CD4-positive, CD25-positive, alpha-beta regulatory T cell (primary cell): ENCODE data around the gene OR6N2. TPM values are rescaled to one million over a fixed set of nuclear protein-coding genes. Genes with fewer than 3 reads are reported as not detected.
A peak's percentile ranks its signal among the peaks of the same experiment; 100 is the strongest.

Experiments used
- ATAC-seq, 2 donors: fragments of 150-1000 bp; cut with Tn5 transposase; one replicate each; pipeline ENCODE4 v1.10.0; 2021; ENCODE audit warnings: low read depth in 2 of 2, moderate number of reproducible peaks in 2 of 2, moderate library complexity in 1 of 2
- DNase-seq, 3 donors: peaks; one replicate each; pipeline versions ENCODE4 v3.0.0 to v3.0.0-alpha.2; 2012 to 2022; ENCODE audit warnings: mixed read lengths in 1 of 3
- H3K27ac ChIP-seq: one replicate; pipeline ENCODE4 v1.7.0; 2013; ENCODE audit warnings: mild to moderate bottlenecking, low read length; ENCODE audit not compliant: insufficient read depth, poor library complexity, severe bottlenecking
- H3K27me3 ChIP-seq: one replicate; pipeline ENCODE4 v1.7.0; 2013; ENCODE audit warnings: low read length; ENCODE audit not compliant: control insufficient read depth, insufficient read depth
- H3K36me3 ChIP-seq: one replicate; pipeline ENCODE4 v1.7.0; 2013; ENCODE audit warnings: mild to moderate bottlenecking, low read length, moderate library complexity; ENCODE audit not compliant: control insufficient read depth, insufficient read depth
- H3K4me1 ChIP-seq: 2 replicates; pipeline ENCODE4 v1.7.0; 2013; ENCODE audit warnings: mild to moderate bottlenecking, low read length; ENCODE audit not compliant: insufficient read depth, control insufficient read depth, poor library complexity, severe bottlenecking
- H3K4me3 ChIP-seq: one replicate; pipeline ENCODE4 v1.7.0; 2013; ENCODE audit warnings: low read depth, mild to moderate bottlenecking, low read length, moderate library complexity
- H3K9me3 ChIP-seq, 2 experiments: 1 replicate in 1 of 2; 2 replicates in 1 of 2; pipeline ENCODE4 v1.7.0; 2013; ENCODE audit warnings: low read length in 2 of 2, mild to moderate bottlenecking in 1 of 2, moderate library complexity in 1 of 2; ENCODE audit not compliant: control insufficient read depth in 2 of 2
- H3K27ac Mint-ChIP-seq, 3 donors: one replicate each; pipeline ENCODE4 v1.8.0; 2020 to 2022; ENCODE audit warnings: mild to moderate bottlenecking in 3 of 3, mixed read lengths in 3 of 3, moderate library complexity in 2 of 3
- H3K27me3 Mint-ChIP-seq: one replicate; pipeline ENCODE4 v1.8.0; 2022; ENCODE audit warnings: mild to moderate bottlenecking, mixed read lengths
- H3K36me3 Mint-ChIP-seq: one replicate; pipeline ENCODE4 v1.8.0; 2020; ENCODE audit warnings: mixed read lengths
- H3K4me1 Mint-ChIP-seq, 4 donors: one replicate each; pipeline ENCODE4 v1.8.0; 2020 to 2022; ENCODE audit warnings: mixed read lengths in 4 of 4, mild to moderate bottlenecking in 1 of 4
- H3K4me3 Mint-ChIP-seq, 4 donors: one replicate each; pipeline ENCODE4 v1.8.0; 2020 to 2022; ENCODE audit warnings: mild to moderate bottlenecking in 4 of 4, mixed read lengths in 4 of 4, moderate library complexity in 3 of 4
- H3K9me3 Mint-ChIP-seq, 7 donors: one replicate each; pipeline ENCODE4 v1.8.0; 2020 to 2022; ENCODE audit warnings: mixed read lengths in 7 of 7, mild to moderate bottlenecking in 3 of 7, moderate library complexity in 2 of 7
- polyA plus RNA-seq, 4 donors: library from polyadenylated mRNA; unstranded; fragments of 300-500 nt; fragmentation: Illumina TruSeq; gene quantifications; one replicate each; pipeline ENCODE4 v1.2.3, GENCODE V29; 2021
- total RNA-seq: library from RNA; stranded (reverse); gene quantifications from one replicate; pipeline ENCODE4 v1.2.3, GENCODE V29; 2022

The OR6N2 gene, protein sequence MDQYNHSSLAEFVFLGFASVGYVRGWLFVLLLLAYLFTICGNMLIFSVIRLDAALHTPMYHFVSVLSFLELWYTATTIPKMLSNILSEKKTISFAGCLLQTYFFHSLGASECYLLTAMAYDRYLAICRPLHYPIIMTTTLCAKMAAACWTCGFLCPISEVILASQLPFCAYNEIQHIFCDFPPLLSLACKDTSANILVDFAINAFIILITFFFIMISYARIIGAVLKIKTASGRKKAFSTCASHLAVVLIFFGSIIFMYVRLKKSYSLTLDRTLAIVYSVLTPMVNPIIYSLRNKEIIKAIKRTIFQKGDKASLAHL
- total RNA-seq (not detected), polyA plus RNA-seq (not detected)

GRCh38 chr1:158781104-158781503 is at the start of gene OR6N2:
OR6N2 (minus strand) TSS chr1:158781204; CDS start chr1:158777635, 3,569 bp downstream.
- ATAC-seq (no peak), DNase-seq (no peak)
- Mint-ChIP-seq H3K4me3 (no peak within 1 kb of the TSS), H3K36me3 (no peaks in the 10 kb centered on the region), H3K9me3 (no peaks in the 10 kb centered on the region), H3K4me1 (no peaks in the 10 kb centered on the region), H3K27ac (no peak within 1 kb of the TSS), H3K27me3 (peaks cover 27% of the 10 kb centered on the region)
- no peaks in the 10 kb centered on the region for H3K4me1 ChIP-seq
- H3K9me3 ChIP-seq = no peaks in the 10 kb centered on the region
- no peak within 1 kb of the TSS for H3K27ac ChIP-seq
- H3K4me3 ChIP-seq = no peak within 1 kb of the TSS
- H3K36me3 ChIP-seq = no peaks in the 10 kb centered on the region
- no peaks in the 10 kb centered on the region for H3K27me3 ChIP-seq

DNA sequence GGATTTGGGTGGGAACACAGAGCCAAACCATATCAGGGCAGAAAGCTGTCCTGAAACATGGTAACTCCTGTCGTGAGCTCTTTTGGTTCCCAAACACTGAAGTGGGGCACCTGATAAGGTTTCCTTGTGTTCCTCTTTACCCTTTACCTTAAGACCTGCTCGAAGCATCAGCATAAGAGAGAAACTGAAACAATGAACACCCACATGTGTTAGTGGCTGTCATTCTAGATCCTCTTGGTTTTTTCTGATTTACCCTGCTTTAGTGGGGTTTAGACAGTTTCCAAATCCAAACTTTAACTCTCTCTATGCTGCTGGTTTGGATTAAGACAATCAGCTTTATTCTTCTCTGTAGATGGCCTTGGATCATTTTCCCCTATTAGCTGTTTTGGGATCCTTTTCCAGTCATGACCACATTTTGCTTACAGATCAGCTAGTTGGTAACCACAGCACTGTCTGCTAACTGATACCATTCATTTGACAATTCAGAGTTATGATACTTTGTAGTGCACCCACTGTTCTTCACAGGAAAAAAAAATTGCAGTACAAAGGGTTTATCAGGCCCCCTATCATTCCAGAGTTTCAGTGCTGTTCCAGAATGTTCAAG is 49.2 kb upstream of the OR6N2 start:
- no peaks in the 10 kb centered on the region for H3K4me1 ChIP-seq
- no peak overlapping the region for H3K27ac ChIP-seq
- DNase-seq = peak in 1 of 3 donors; percentile 11
- peaks cover 0 to 25% (median 17%) of the 10 kb centered on the region in 7 donors for H3K9me3 Mint-ChIP-seq
- peaks cover 5% of the 10 kb centered on the region for H3K27me3 Mint-ChIP-seq
- H3K36me3 ChIP-seq = no peaks in the 10 kb centered on the region
- peaks cover 9% of the 10 kb centered on the region for H3K36me3 Mint-ChIP-seq
- ATAC-seq = no peak
- no peak overlapping the region for H3K4me3 Mint-ChIP-seq
- H3K4me3 ChIP-seq = no peak overlapping the region
- peak overlapping the region in 1 of 3 donors; percentile 20 for H3K27ac Mint-ChIP-seq
- H3K27me3 ChIP-seq = no peaks in the 10 kb centered on the region
- H3K4me1 Mint-ChIP-seq = peaks cover 0 to 10% (median 2%) of the 10 kb centered on the region in 4 donors
- peaks cover 0 to 7% of the 10 kb centered on the region in 2 experiments for H3K9me3 ChIP-seq

DNA sequence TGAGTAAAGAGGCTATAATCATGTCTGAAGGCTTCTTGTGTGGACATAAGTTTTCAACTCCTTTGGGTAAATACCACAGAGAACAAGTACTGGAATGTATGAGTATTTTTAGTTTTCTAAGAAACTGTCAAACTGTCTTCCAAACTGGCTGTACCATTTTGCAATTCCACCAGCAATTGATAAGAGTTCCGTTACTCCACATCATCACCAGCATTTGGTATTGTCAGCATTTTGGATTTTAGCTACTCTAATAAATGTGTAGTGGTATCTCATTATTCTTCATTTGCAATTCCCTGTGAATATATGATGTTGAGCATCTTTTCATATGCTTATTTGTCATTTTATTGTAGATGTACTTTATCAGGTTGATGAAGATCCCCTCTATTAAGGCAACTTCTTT is 40.7 kb upstream of the OR6N2 start:
- H3K27ac ChIP-seq = no peak overlapping the region
- no peaks in the 10 kb centered on the region for H3K36me3 Mint-ChIP-seq
- H3K4me1 Mint-ChIP-seq = peaks cover 7 to 30% (median 13%) of the 10 kb centered on the region in 4 donors
- ATAC-seq (no peak), DNase-seq (no peak)
- H3K27me3 Mint-ChIP-seq = peaks cover 19% of the 10 kb centered on the region
- H3K9me3 Mint-ChIP-seq = peaks cover 0 to 5% (median 0%) of the 10 kb centered on the region in 7 donors
- H3K27ac Mint-ChIP-seq = no peak overlapping the region
- no peak overlapping the region for H3K4me3 ChIP-seq
- H3K4me3 Mint-ChIP-seq = no peak overlapping the region
- no peaks in the 10 kb centered on the region for H3K9me3 ChIP-seq
- no peaks in the 10 kb centered on the region for H3K36me3 ChIP-seq
- peaks cover 10% of the 10 kb centered on the region for H3K4me1 ChIP-seq
- H3K27me3 ChIP-seq = no peaks in the 10 kb centered on the region

DNA sequence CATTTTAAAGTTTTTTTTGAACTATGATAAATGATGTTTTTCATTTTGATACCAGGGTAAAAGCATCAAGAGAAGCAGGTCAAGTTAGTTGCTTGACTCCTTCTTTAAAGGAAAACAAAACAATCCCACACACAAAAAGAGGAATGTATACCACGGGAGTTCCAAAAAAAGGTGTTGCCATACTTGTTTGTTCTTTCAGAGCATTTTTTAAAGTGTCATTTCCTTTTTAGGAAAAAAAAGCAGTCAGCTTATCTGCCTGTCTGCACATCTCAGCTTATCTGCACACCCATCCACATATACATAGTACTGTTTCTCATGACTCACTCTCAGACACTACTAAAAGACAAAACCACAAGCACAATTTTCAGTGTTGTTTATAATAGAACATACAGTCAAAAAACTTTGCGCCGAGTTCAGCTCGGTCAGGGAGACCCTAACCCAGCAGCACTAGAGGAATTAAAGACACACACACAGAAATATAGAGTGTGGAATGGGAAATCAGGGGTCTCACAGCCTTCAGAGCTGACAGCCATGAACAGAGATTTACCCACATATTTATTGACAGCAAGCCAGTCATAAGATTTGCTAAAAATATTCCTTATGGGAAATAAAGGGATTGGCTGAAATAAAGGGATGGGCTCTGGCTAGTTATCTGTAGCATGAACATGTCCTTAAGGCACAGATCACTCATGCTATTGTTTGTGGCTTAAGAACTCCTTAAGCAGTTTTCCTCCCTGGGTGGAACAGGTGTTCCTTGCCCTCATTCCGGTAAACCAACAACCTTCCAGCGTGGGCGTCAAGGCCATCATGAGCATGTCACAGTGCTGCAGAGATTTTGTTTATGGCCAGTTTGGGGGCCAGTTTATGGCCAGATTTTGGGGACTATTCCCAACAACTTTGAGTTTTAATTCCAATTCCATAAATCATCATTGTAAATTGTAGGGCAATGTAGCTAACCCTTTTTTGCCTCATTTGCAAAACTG is 38.7 kb upstream of the OR6N2 start:
- Mint-ChIP-seq H3K36me3 (no peaks in the 10 kb centered on the region), H3K4me3 (peak overlapping the region in 2 of 4 donors; percentile 24 to 28)
- H3K27ac ChIP-seq = no peak overlapping the region

DNA sequence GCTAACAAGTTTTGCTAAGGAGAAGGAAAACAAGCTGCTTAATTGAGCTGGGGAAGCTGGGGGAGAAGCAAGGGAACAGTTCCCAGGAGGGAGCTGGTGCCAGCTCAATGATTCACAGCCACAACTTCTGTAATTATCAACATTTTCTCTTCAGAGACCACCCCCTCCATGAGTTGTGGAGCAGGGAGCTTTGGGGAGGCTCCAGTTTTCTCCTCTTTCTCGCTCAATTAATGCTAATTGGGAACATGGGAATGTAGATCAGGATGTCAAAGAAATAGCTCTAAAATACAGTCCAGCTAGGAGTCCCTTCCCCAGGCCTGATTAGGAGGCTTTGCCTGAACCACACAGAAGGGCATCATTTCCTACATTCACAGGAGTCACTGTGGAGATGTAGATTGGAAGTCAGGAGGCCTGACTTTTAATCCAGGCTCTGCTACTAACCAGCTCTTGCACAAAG is 38.0 kb upstream of the OR6N2 start:
- H3K36me3 ChIP-seq = no peaks in the 10 kb centered on the region
- H3K9me3 Mint-ChIP-seq = peaks cover 0 to 1% (median 0%) of the 10 kb centered on the region in 7 donors
- peak overlapping the region in 2 of 3 donors; percentile 14 to 39 for H3K27ac Mint-ChIP-seq
- no peak overlapping the region for H3K4me3 Mint-ChIP-seq
- peaks cover 10% of the 10 kb centered on the region for H3K4me1 ChIP-seq
- H3K27me3 ChIP-seq = no peaks in the 10 kb centered on the region
- peaks cover 7 to 30% (median 13%) of the 10 kb centered on the region in 4 donors for H3K4me1 Mint-ChIP-seq
- ATAC-seq (no peak), DNase-seq (no peak)
- H3K36me3 Mint-ChIP-seq = no peaks in the 10 kb centered on the region
- H3K4me3 ChIP-seq = no peak overlapping the region
- H3K9me3 ChIP-seq = no peaks in the 10 kb centered on the region
- peaks cover 13% of the 10 kb centered on the region for H3K27me3 Mint-ChIP-seq
- H3K27ac ChIP-seq = no peak overlapping the region

More for the DNA sequence above, 38.7 kb upstream of the OR6N2 start:
- H3K27ac Mint-ChIP-seq = peak overlapping the region; percentile 14 to 72 (median 39)
- ATAC-seq (peak; percentile 79 to 86), DNase-seq (peak in 2 of 3 donors; percentile 4 to 62)
- H3K9me3 Mint-ChIP-seq = peaks cover 0 to 1% (median 0%) of the 10 kb centered on the region in 7 donors
- no peaks in the 10 kb centered on the region for H3K27me3 ChIP-seq
- H3K27me3 Mint-ChIP-seq = peaks cover 15% of the 10 kb centered on the region
- H3K4me1 Mint-ChIP-seq = peaks cover 7 to 30% (median 13%) of the 10 kb centered on the region in 4 donors
- H3K36me3 ChIP-seq = no peaks in the 10 kb centered on the region
- peaks cover 10% of the 10 kb centered on the region for H3K4me1 ChIP-seq
- H3K4me3 ChIP-seq = no peak overlapping the region
- H3K9me3 ChIP-seq = no peaks in the 10 kb centered on the region

DNA sequence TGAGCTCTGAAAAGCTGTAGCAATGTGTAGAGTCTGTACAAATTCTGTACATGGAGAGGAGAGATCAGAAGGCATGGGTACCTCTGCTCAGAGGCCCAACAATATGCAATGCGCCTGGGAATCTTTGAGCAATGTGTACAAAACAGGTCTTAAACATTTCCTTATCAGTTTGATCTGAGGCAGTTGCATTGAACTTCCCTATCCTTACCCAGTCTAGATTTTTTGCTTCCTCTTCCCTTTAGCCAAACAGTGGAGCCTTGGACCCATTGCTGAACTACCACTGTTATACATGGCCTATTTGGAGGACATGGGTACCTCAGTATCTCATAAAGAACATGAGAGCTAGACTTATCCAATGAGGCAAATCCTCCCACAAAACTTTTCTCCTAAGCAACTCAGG is 37.6 kb upstream of the OR6N2 start:
- peaks cover 7 to 30% (median 13%) of the 10 kb centered on the region in 4 donors for H3K4me1 Mint-ChIP-seq
- H3K9me3 ChIP-seq = no peaks in the 10 kb centered on the region
- H3K9me3 Mint-ChIP-seq = peaks cover 0 to 1% (median 0%) of the 10 kb centered on the region in 7 donors
- no peaks in the 10 kb centered on the region for H3K36me3 ChIP-seq
- DNase-seq (no peak), ATAC-seq (no peak)
- H3K36me3 Mint-ChIP-seq = no peaks in the 10 kb centered on the region
- no peak overlapping the region for H3K4me3 ChIP-seq
- no peak overlapping the region for H3K4me3 Mint-ChIP-seq
- peaks cover 10% of the 10 kb centered on the region for H3K4me1 ChIP-seq
- no peaks in the 10 kb centered on the region for H3K27me3 ChIP-seq
- no peak overlapping the region for H3K27ac ChIP-seq
- H3K27ac Mint-ChIP-seq = no peak overlapping the region
- peaks cover 10% of the 10 kb centered on the region for H3K27me3 Mint-ChIP-seq

GRCh38 chr1:158814970-158815369 is 34.0 kb upstream of the OR6N2 start:
- Mint-ChIP-seq H3K27me3 (no peaks in the 10 kb centered on the region), H3K4me3 (no peak overlapping the region), H3K27ac (no peak overlapping the region), H3K36me3 (no peaks in the 10 kb centered on the region), H3K9me3 (peaks cover 0 to 5% (median 0%) of the 10 kb centered on the region in 7 donors), H3K4me1 (peaks cover 7 to 20% (median 13%) of the 10 kb centered on the region in 4 donors)
- Histone ChIP-seq H3K9me3 (no peaks in the 10 kb centered on the region), H3K27ac (no peak overlapping the region), H3K27me3 (no peaks in the 10 kb centered on the region), H3K36me3 (no peaks in the 10 kb centered on the region), H3K4me1 (peaks cover 10% of the 10 kb centered on the region), H3K4me3 (no peak overlapping the region)
- DNase-seq (no peak), ATAC-seq (no peak)
